Activated naive CD4-positive, alpha-beta T cell treated with anti-CD3 and anti-CD28 coated beads for 36 hours (primary cell): ENCODE data around the gene MLX. TPM values are rescaled to one million over a fixed set of nuclear protein-coding genes. Genes with fewer than 3 reads are reported as not detected.
"Not testable (repeated sequence)": the region's sequence is repeated elsewhere in the genome, so short reads cannot be mapped to it uniquely, and the experiment has no call there.

Source experiments
- CTCF ChIA-PET: fragments of 350-600 bp; sonication (Branson Sonifier 250); formaldehyde crosslinking; loops from one replicate; lab custom pipeline; 2021; ENCODE audit warnings: antibody characterized with exemption; lab: Charles Lee
- DNase-seq: peaks from one replicate; pipeline ENCODE4 v3.0.0-alpha.2; 2020
- H3K27ac Mint-ChIP-seq: one replicate; pipeline ENCODE4 v1.8.0; 2021; ENCODE audit warnings: mild to moderate bottlenecking, mixed read lengths
- H3K27me3 Mint-ChIP-seq: one replicate; pipeline ENCODE4 v1.8.0; 2021; ENCODE audit warnings: low read depth, mixed read lengths
- H3K36me3 Mint-ChIP-seq: one replicate; pipeline ENCODE4 v1.8.0; 2021; ENCODE audit warnings: low read depth, mixed read lengths
- H3K4me1 Mint-ChIP-seq: one replicate; pipeline ENCODE4 v1.8.0; 2021; ENCODE audit warnings: low read depth, mixed read lengths
- H3K4me3 Mint-ChIP-seq: one replicate; pipeline ENCODE4 v1.8.0; 2021; ENCODE audit warnings: mild to moderate bottlenecking, moderate library complexity, mixed read lengths
- H3K9me3 Mint-ChIP-seq: one replicate; pipeline ENCODE4 v1.8.0; 2021; ENCODE audit warnings: mixed read lengths
- intact Hi-C: fragments of 100-400 bp; cut with micrococcal nuclease; formaldehyde crosslinking; loops from one replicate; pipeline ENCODE4 v1.15.1; 2023
- total RNA-seq, 2 experiments: library from RNA; stranded (reverse); gene quantifications; one replicate each; pipeline ENCODE4 v1.2.3, GENCODE V29; 2021

Gene MLX
- total RNA-seq, 2 experiments from 2014 or later, result 22.1 to 24.7 TPM

DNA sequence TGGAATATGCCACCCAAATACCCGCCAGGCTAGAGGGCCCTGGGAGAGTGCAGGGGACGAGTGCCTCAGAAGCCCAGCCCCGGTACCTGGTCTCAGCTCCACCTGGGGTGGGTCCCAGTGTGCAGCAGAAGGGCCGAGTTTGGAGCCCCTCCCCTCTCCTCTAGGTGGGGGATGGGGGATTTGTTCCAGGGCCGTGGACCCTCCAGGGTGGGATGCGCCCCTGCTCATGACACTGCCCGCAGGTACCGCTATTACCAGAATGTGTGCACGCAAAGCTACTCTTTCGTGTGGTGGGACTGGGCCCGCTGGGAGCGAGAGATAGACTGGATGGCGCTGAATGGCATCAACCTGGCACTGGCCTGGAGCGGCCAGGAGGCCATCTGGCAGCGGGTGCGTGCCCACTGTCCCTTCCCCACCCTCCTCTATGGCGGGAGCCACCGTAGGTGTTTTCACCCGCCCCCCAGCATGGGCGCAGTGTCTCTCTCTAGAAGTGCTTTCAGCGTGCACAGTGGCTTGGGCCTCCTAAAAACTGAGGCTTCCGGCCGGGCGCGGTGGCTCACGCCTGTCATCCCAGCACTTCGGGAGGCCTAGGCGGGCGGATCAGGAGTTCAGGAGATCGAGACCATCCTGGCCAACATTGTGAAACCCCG lies 29.6 kb upstream of the MLX start:
- intact Hi-C loops, result no loop called here
- Mint-ChIP-seq H3K27me3 (no peaks in the 10 kb centered on the region), H3K4me1 (peaks cover 42% of the 10 kb centered on the region), H3K9me3 (no peaks in the 10 kb centered on the region), H3K27ac (no peak overlapping the region), H3K4me3 (peak overlapping the region; percentile 85), H3K36me3 (peaks cover 12% of the 10 kb centered on the region)
- CTCF ChIA-PET, result interaction anchor here (0.6 to 2.1 kb wide), 5 partner anchors 10 to 62 kb away, joined by 3 to 7 read pairs (median 3); no protein-coding TSS in a partner anchor
- no peak for DNase-seq

DNA sequence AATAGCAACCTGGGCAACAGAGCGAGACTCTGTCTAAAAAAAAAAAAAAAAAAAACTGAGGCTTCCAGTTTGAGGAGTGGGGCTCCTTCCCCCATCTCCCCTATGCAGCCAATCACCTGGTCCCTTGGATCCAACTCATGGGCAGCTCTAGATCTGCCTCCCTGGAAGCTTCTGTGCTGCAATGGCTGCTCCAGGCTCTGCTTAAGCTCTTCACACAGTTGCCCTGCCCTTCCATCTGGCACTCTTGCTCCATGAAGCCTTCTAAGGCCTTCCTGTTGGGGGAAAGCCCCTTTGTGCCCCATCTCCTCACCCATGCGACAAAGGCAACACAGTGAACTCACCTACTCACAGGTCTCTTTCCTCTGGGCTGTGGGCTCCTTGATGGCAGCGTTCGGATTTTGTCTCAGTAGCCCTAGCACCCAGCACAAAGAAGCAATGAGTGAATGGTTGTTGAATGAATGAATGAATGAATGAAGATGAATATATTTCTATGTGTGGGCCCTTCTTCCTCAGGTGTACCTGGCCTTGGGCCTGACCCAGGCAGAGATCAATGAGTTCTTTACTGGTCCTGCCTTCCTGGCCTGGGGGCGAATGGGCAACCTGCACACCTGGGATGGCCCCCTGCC lies 29.0 kb upstream of the MLX start:
- peak overlapping the region; percentile 85 for H3K4me3 Mint-ChIP-seq
- H3K27ac Mint-ChIP-seq, result peak overlapping the region; percentile 32

DNA sequence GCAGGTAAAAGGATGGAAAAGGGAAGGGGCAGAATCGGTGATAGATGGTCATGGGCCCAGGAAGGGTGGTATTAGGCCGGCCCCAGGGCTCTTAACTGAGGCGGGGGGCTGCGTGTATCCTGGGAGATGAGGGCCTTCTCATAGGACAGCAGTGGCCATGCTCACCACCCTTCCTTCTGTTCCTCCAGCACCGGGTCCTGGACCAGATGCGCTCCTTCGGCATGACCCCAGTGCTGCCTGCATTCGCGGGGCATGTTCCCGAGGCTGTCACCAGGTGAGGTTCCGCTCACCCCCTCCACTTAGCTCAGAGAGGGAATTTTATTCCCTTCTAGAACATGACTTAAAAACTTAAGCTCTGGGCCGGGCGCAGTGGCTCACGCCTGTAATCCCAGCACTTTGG lies 28.4 kb upstream of the MLX start:
- Mint-ChIP-seq H3K27me3 (no peaks in the 10 kb centered on the region), H3K9me3 (no peaks in the 10 kb centered on the region), H3K4me1 (peaks cover 42% of the 10 kb centered on the region), H3K27ac (no peak overlapping the region), H3K36me3 (peaks cover 14% of the 10 kb centered on the region), H3K4me3 (no peak overlapping the region)
- no peak for DNase-seq
- intact Hi-C loops, result no loop called here
- CTCF ChIA-PET, result interaction anchor here (0.5 to 0.9 kb wide), 2 partner anchors 11 to 201 kb away, joined by 3 to 4 read pairs; no protein-coding TSS in a partner anchor

More for the DNA sequence above, 29.0 kb upstream of the MLX start:
- no peak for DNase-seq
- H3K27me3 Mint-ChIP-seq, result no peaks in the 10 kb centered on the region
- peaks cover 14% of the 10 kb centered on the region for H3K36me3 Mint-ChIP-seq
- CTCF ChIA-PET, result interaction anchor here (0.9 kb wide), 1 partner anchor 11 kb away, joined by 5 read pairs; no protein-coding TSS in a partner anchor
- H3K4me1 Mint-ChIP-seq, result peaks cover 42% of the 10 kb centered on the region
- intact Hi-C loops, result no loop called here
- H3K9me3 Mint-ChIP-seq, result no peaks in the 10 kb centered on the region

DNA sequence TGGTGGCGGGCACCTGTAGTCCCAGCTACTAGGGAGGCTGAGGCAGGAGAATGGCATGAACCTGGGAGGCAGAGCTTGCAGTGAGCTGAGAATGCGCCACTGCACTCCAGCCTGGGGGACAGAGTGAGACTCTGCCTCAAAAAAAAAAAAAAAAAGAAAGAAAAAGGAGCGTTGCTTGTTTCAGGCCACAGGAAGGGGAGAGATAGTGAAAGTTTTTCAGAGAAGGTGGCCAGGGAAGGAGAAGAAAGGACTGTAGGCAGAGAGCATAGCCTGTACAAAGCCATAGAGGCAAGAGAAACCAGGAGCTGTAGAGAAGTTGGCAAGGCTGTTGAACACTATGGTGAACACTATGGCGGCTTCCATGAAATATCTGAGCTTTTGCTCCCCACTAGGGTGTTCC lies 26.3 kb upstream of the MLX start:
- H3K36me3 Mint-ChIP-seq, result peaks cover 14% of the 10 kb centered on the region
- H3K4me3 Mint-ChIP-seq, intact Hi-C loops, DNase-seq, H3K27me3 Mint-ChIP-seq, H3K9me3 Mint-ChIP-seq: not testable (repeated sequence)
- peaks cover 37% of the 10 kb centered on the region for H3K4me1 Mint-ChIP-seq
- H3K27ac Mint-ChIP-seq, result peak overlapping the region; percentile 66
- CTCF ChIA-PET, result interaction anchor here (0.6 to 1.5 kb wide), 3 partner anchors 10 to 1939 kb away, joined by 6 to 7 read pairs (median 6); no protein-coding TSS in a partner anchor

DNA sequence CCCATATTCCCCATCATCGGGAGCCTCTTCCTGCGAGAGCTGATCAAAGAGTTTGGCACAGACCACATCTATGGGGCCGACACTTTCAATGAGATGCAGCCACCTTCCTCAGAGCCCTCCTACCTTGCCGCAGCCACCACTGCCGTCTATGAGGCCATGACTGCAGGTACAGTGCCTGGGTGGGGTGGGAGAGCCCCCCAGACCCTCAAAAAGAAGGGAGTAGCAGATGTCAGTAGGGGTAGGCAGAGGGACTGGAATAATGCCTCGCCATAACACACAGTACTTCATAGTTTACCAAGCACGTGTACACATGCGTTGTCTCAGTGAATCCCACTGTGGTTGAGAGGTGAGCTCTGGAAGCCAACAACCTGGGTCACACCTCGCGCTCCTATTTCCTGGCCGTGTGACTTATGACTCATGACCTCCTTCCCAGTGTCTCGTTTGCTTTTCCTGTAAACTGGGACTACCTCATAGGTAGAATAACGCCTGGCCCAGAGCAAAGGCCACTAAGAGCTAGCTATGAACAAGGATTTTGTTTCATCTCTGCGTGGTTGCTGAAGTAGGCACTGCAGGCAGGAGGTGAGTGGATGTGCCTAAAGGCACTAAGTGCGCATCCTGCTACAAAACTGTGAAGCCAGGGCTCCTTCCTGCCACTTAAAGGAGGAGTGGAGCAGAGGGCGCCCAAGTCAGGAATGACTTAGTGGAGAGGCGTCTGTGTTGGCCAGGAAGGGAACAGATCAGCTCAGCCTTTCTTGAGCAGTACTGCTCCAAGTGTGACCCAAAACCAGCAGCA lies 25.7 kb upstream of the MLX start:
- H3K27me3 Mint-ChIP-seq, result no peaks in the 10 kb centered on the region
- CTCF ChIA-PET, result interaction anchor here (0.6 to 1.5 kb wide), 6 partner anchors 11 to 1940 kb away, joined by 3 to 7 read pairs (median 5); no protein-coding TSS in a partner anchor

DNA sequence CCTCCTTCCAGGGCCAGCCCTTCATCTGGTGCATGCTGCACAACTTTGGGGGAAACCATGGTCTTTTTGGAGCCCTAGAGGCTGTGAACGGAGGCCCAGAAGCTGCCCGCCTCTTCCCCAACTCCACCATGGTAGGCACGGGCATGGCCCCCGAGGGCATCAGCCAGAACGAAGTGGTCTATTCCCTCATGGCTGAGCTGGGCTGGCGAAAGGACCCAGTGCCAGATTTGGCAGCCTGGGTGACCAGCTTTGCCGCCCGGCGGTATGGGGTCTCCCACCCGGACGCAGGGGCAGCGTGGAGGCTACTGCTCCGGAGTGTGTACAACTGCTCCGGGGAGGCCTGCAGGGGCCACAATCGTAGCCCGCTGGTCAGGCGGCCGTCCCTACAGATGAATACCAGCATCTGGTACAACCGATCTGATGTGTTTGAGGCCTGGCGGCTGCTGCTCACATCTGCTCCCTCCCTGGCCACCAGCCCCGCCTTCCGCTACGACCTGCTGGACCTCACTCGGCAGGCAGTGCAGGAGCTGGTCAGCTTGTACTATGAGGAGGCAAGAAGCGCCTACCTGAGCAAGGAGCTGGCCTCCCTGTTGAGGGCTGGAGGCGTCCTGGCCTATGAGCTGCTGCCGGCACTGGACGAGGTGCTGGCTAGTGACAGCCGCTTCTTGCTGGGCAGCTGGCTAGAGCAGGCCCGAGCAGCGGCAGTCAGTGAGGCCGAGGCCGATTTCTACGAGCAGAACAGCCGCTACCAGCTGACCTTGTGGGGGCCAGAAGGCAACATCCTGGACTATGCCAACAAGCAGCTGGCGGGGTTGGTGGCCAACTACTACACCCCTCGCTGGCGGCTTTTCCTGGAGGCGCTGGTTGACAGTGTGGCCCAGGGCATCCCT lies 23.5 kb upstream of the MLX start:
- Mint-ChIP-seq H3K27me3 (no peaks in the 10 kb centered on the region), H3K4me3 (no peak overlapping the region), H3K36me3 (peaks cover 11% of the 10 kb centered on the region), H3K9me3 (no peaks in the 10 kb centered on the region), H3K27ac (no peak overlapping the region), H3K4me1 (peaks cover 20% of the 10 kb centered on the region)
- CTCF ChIA-PET, result interaction anchor here (0.6 kb wide), 1 partner anchor 39 kb away, joined by 3 read pairs; no protein-coding TSS in a partner anchor
- intact Hi-C loops, result no loop called here
- DNase-seq, result no peak

More for the DNA sequence above, 25.7 kb upstream of the MLX start:
- Mint-ChIP-seq H3K9me3 (no peaks in the 10 kb centered on the region), H3K27ac (peak overlapping the region; percentile 66), H3K4me3 (no peak overlapping the region), H3K4me1 (peaks cover 35% of the 10 kb centered on the region), H3K36me3 (peaks cover 14% of the 10 kb centered on the region)
- intact Hi-C loops, result no loop called here
- DNase-seq, result peak; percentile 71

DNA sequence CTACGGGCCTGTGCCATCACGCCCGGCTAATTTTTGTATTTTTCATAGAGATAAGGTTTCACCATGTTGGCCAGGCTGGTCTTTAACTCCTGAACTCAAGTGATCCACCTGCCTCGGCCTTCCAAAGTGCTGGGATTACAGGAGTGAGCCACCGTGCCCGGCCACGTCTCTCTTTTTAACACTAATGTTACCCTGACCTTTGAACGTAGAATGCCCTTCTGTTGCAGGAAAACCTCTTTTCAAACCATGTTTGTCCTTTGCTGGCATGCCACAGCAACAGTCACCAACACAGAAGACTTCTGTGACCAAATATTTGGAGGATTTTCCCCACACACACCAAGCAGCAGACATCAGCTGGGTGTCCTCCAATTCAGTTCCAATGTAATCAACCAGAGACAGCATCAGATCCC lies 22.0 kb upstream of the MLX start:
- Mint-ChIP-seq H3K9me3 (no peaks in the 10 kb centered on the region), H3K4me3 (no peak overlapping the region), H3K36me3 (peaks cover 6% of the 10 kb centered on the region), H3K4me1 (peaks cover 25% of the 10 kb centered on the region), H3K27ac (no peak overlapping the region), H3K27me3 (no peaks in the 10 kb centered on the region)
- DNase-seq, result no peak
- CTCF ChIA-PET, result no interaction called here
- intact Hi-C loops, result no loop called here

DNA sequence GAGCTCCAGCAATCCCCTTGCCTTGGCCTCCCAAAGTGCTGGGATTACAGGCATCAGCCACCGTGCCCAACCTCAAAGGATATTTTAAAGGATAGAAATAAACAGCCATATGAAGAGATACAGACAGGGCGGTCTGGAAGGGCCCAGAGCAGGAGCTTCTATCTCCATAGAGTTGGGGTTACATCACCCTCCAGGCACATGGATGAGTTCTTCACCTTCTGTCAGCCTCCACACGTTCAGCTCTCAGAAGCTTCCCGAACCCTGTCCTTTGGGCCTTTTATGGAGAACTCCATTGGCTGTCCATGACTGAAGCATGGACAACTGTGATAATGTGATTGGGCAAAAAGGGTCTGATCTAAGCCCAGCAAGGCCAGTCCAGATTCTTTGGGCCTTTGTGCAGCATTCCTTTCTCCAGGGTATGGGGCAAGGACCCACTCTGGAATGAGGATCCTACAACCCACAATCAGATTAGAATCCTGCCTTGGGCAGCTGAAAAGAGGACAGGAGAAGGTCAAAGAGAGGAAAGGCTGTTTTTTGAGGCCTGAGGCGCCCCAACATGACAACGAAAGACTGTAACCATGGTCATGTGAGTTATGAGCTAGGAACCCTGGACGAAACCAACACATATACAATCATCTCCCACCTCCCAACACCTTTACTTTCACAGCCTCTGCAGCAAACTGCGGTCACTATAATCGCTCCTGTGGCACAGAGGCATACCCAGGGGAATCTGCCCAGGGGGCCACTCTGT lies 21.0 kb upstream of the MLX start:
- DNase-seq, intact Hi-C loops, H3K9me3 Mint-ChIP-seq, H3K36me3 Mint-ChIP-seq, H3K4me3 Mint-ChIP-seq, H3K27ac Mint-ChIP-seq, H3K27me3 Mint-ChIP-seq: not testable (repeated sequence)
- H3K4me1 Mint-ChIP-seq, result peaks cover 17% of the 10 kb centered on the region
- CTCF ChIA-PET, result interaction anchor here (0.6 to 0.8 kb wide), 2 partner anchors 19 to 22 kb away, joined by 3 to 4 read pairs; no protein-coding TSS in a partner anchor

DNA sequence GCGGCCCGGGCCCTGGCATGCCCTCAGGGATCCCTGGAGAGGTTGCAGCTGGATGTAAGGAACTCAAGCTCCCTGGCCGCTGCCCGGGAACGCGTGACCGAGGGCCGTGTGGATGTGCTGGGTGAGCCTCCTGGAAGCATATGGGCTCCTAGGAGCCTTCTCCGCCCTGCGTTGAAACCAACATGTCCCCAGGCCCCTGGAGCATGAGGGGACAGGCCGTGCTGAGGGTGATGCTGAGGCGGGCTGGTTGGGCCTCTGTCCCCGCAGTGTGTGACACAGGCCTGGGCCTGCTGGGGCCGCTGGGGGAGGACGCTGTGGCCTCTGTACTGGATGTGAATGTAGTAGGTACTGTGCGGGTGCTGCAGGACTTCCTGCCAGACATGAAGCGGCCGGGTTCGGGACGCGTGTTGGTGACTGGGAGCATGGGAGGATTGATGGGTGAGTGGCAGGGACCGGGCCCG lies 19.9 kb upstream of the MLX start:
- H3K27me3 Mint-ChIP-seq, result no peaks in the 10 kb centered on the region
- peaks cover 2% of the 10 kb centered on the region for H3K36me3 Mint-ChIP-seq
- no peaks in the 10 kb centered on the region for H3K9me3 Mint-ChIP-seq
- no peak overlapping the region for H3K27ac Mint-ChIP-seq
- H3K4me3 Mint-ChIP-seq, result no peak overlapping the region
- DNase-seq, result no peak
- intact Hi-C loops, result no loop called here
- CTCF ChIA-PET, result no interaction called here
- H3K4me1 Mint-ChIP-seq, result peaks cover 9% of the 10 kb centered on the region

DNA sequence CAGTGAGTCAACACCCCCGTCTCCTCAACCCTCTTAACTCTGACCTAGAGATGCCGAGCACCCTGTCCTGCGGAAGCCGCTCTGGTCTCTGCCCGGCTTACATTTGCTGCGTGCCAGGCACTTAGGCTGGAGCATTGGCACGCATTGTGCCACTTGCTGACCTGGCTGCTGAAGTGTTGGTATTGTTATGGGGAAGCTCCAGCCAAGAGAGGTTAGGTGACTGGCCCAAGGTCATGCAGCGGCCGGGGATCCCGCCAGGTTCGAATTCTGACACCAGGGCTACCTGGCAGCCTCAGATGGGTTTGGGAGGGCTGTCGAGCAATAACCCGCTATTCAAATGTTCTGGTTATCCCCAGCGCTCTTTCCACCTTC lies 19.2 kb upstream of the MLX start:
- H3K4me3 Mint-ChIP-seq, result no peak overlapping the region
- intact Hi-C loops, result loop anchor here (1.0 kb wide), 1 partner anchor 216 kb away; no protein-coding TSS in a partner anchor
- CTCF ChIA-PET, result interaction anchor here (1.0 to 1.5 kb wide), 3 partner anchors 12 to 31 kb away, joined by 3 to 10 read pairs (median 5); partner anchors contain the start of genes NAGLU and PSMC3IP
- no peak overlapping the region for H3K27ac Mint-ChIP-seq
- no peaks in the 10 kb centered on the region for H3K9me3 Mint-ChIP-seq
- H3K36me3 Mint-ChIP-seq, result peaks cover 2% of the 10 kb centered on the region
- no peak for DNase-seq
- peaks cover 9% of the 10 kb centered on the region for H3K4me1 Mint-ChIP-seq
- H3K27me3 Mint-ChIP-seq, result no peaks in the 10 kb centered on the region
